Suprapubic skin (tissue), 4 donors: ENCODE measurements around the gene TSHZ2. TPM values are rescaled to one million over a fixed set of nuclear protein-coding genes. Genes with fewer than 3 reads are reported as not detected.

Experiments used
- DNase-seq, 2 donors: peaks; one replicate each; pipeline ENCODE4 v3.0.0-alpha.2; 2019; ENCODE audit warnings: low spot score in 2 of 2
- H3K27ac ChIP-seq: fragments of 200-600 bp; sonication (generic); one replicate; pipeline ENCODE4 v1.5.1; 2019
- H3K27me3 ChIP-seq: fragments of 200-600 bp; sonication (generic); one replicate; pipeline ENCODE4 v1.5.1; 2019
- H3K36me3 ChIP-seq: fragments of 200-600 bp; sonication (generic); one replicate; pipeline ENCODE4 v1.5.1; 2019
- H3K4me1 ChIP-seq: fragments of 200-600 bp; sonication (generic); one replicate; pipeline ENCODE4 v1.5.1; 2019
- H3K4me3 ChIP-seq: fragments of 200-600 bp; sonication (generic); one replicate; pipeline ENCODE4 v1.5.1; 2019; ENCODE audit warnings: mild to moderate bottlenecking
- H3K9me3 ChIP-seq: fragments of 200-600 bp; sonication (generic); one replicate; pipeline ENCODE4 v1.5.1; 2019
- EP300 ChIP-seq: sonication (generic); formaldehyde crosslinking; IDR thresholded peaks from one replicate; pipeline ENCODE4 v1.6.1; 2017; ENCODE audit warnings: antibody characterized with exemption
- POLR2A ChIP-seq, 2 donors: fragments of 450-650 bp; IDR thresholded peaks; one replicate each; pipeline ENCODE4 v1.6.1; 2017; ENCODE audit warnings: antibody characterized with exemption in 2 of 2, mild to moderate bottlenecking in 2 of 2, moderate library complexity in 2 of 2
- POLR2AphosphoS5 ChIP-seq, 3 donors: sonication (generic); formaldehyde crosslinking; IDR thresholded peaks; one replicate each; pipeline ENCODE4 v1.6.1; 2017; ENCODE audit warnings: antibody characterized with exemption in 3 of 3
- WGBS: methylation state at CpG from one replicate; pipeline ENCODE4 v1.1.5; 2018; 5-methylcytosine and 5-hydroxymethylcytosine counted together
- total RNA-seq, 4 donors: library from RNA; depleted of rRNA; stranded (reverse); fragments of >200 nt; gene quantifications; one replicate each; pipeline ENCODE4 v1.1.0, GENCODE V29; 2016
- TF ChIP-seq, protein P1 (sequence below), 2 donors: fragments of 200-600 bp in 1 of 2; fragments of 450-650 bp in 1 of 2; sonication (generic) in 1 of 2; IDR thresholded peaks; one replicate each; pipeline ENCODE4 v1.5.1; 2016 to 2019; ENCODE audit warnings: antibody characterized with exemption in 2 of 2, mild to moderate bottlenecking in 1 of 2, moderate library complexity in 1 of 2

Gene TSHZ2
- total RNA-seq, 4 donors from 2014 or later, result 10.2 to 24.7 (median 19.2) TPM

DNA sequence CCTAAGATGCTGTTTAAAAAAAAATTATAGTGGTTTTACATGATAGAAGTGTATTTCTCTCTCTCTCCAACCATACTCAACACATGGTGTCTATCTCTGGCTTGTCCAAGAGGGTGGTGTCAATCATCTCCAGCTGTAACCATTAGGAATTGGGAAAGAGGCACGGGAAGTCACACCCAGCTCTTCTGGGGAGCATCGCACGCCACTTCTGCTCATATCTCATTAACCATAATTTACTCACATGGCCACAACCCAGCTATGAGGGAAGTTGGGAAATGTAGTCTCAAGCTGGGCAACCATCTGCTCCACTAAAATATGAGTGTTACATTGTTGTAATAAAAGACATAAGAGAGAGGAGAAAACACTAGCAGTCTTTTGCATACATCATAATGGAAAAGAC is 30.4 kb upstream of the TSHZ2 start:
- Histone ChIP-seq H3K36me3 (no peaks in the 10 kb centered on the region), H3K9me3 (no peaks in the 10 kb centered on the region), H3K4me3 (no peak overlapping the region), H3K4me1 (peaks cover 28% of the 10 kb centered on the region), H3K27ac (no peak overlapping the region), H3K27me3 (no peaks in the 10 kb centered on the region)
- TF ChIP-seq POLR2A (IDR thresholded peaks at IDR 0.05), result no peak
- TF ChIP-seq, protein P1, sequence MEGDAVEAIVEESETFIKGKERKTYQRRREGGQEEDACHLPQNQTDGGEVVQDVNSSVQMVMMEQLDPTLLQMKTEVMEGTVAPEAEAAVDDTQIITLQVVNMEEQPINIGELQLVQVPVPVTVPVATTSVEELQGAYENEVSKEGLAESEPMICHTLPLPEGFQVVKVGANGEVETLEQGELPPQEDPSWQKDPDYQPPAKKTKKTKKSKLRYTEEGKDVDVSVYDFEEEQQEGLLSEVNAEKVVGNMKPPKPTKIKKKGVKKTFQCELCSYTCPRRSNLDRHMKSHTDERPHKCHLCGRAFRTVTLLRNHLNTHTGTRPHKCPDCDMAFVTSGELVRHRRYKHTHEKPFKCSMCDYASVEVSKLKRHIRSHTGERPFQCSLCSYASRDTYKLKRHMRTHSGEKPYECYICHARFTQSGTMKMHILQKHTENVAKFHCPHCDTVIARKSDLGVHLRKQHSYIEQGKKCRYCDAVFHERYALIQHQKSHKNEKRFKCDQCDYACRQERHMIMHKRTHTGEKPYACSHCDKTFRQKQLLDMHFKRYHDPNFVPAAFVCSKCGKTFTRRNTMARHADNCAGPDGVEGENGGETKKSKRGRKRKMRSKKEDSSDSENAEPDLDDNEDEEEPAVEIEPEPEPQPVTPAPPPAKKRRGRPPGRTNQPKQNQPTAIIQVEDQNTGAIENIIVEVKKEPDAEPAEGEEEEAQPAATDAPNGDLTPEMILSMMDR (IDR thresholded peaks at IDR 0.05), result no peak
- no peak for TF ChIP-seq EP300
- no peak for TF ChIP-seq POLR2AphosphoS5 (IDR thresholded peaks at IDR 0.05)
- 29% methylated on average over 3 of the region's 3 CpGs for WGBS
- DNase-seq, result no peak

DNA sequence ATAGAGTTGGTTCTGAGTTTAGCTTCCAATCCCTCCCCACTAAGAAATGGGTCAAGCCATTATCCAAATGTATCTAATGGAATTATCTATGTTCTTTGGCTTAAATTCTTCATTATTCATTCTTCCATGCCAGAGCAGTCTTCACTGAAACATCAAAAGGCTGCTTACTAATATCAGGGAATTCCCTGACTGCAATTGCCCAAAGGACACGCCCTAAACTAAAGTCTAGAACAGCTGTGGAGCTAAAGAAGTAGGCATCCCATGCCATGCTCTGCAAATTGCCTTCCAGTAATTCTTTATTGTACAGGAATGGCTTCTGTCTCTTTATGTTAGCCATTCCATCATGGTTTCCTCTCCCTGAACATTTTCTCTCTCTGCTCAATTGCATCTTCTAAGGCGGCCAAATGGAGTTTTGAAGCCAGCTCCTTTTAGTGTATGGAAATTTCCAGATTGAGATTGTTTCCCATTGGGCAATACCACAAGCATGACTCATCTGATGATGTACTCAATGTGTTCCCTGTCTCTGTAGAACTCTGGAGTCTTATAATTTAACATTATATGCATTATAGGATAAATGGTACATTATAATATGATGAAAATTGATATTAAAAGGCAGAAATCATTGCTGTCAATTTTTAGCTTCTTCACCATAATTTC is 28.8 kb upstream of the TSHZ2 start:
- Histone ChIP-seq H3K36me3 (no peaks in the 10 kb centered on the region), H3K27me3 (no peaks in the 10 kb centered on the region), H3K9me3 (no peaks in the 10 kb centered on the region), H3K27ac (peak overlapping the region; percentile 30), H3K4me3 (no peak overlapping the region), H3K4me1 (peaks cover 30% of the 10 kb centered on the region)
- TF ChIP-seq POLR2A (IDR thresholded peaks at IDR 0.05) (no peak), POLR2AphosphoS5 (IDR thresholded peaks at IDR 0.05) (no peak), EP300 (no peak)
- TF ChIP-seq, protein P1 (IDR thresholded peaks at IDR 0.05), result no peak
- no peak for DNase-seq
- 22% methylated on average over 2 of the region's 2 CpGs for WGBS

DNA sequence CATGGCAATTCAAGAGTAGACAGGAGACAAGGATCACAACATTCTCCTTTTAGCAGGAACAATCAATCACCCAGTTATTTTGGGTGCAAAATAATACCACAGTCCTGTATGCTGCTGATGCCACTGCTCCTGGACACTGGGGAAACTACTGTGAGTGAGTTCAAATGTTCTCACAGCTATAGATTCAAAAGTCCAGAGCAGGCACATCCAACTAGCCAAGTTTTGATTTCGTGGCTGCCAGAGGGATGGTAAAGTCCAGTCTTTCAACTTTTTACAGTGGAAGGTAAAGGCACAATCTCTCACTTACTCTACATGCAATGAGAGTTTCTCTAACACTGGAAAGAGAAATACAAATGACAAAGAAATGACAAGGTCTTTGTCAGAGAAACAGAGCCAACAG is 26.9 kb upstream of the TSHZ2 start:
- DNase-seq, result no peak
- TF ChIP-seq POLR2A (IDR thresholded peaks at IDR 0.05) (no peak), EP300 (no peak), POLR2AphosphoS5 (IDR thresholded peaks at IDR 0.05) (no peak)
- TF ChIP-seq, protein P1 (IDR thresholded peaks at IDR 0.05), result no peak

DNA sequence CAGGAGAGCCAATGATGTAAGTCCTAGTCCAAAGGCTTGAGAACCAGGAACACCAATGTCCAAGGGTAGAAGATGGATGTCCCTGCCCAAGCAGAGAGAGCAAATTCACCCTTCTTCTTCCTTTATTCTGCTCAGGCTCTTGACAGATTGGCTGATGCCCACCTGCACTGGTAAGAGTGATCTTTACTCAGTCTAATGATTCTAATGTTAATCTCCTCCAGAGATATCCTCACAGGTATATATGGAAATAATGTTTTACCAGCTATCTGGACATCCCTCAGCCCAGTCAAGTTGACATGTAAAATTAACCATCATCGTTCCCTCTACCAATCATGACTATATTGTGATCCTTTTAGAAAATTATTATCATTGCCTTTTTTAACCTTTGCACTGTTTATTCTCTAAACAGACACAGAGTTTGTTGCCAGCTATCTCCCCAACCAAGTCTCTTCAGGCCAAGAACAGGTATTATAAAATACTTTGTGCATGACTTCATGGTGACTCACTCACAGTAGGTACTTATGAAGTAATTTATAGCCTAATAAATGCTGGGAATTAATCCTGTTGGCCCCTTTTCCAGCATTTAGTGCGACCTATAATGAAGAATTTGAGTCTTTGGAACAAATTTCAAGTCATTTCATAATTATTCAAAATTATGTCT is 26.2 kb upstream of the TSHZ2 start:
- no peaks in the 10 kb centered on the region for H3K27me3 ChIP-seq
- no peak overlapping the region for H3K27ac ChIP-seq
- no peaks in the 10 kb centered on the region for H3K9me3 ChIP-seq
- H3K36me3 ChIP-seq, result no peaks in the 10 kb centered on the region
- 43% methylated on average over 2 of the region's 2 CpGs for WGBS
- DNase-seq, result no peak
- no peak for TF ChIP-seq POLR2A (IDR thresholded peaks at IDR 0.05)
- no peak overlapping the region for H3K4me3 ChIP-seq
- H3K4me1 ChIP-seq, result peaks cover 30% of the 10 kb centered on the region

More for the DNA sequence above, 26.9 kb upstream of the TSHZ2 start:
- H3K27me3 ChIP-seq, result no peaks in the 10 kb centered on the region
- H3K4me1 ChIP-seq, result peaks cover 30% of the 10 kb centered on the region
- H3K4me3 ChIP-seq, result no peak overlapping the region
- H3K9me3 ChIP-seq, result no peaks in the 10 kb centered on the region
- 56% methylated on average over 1 of the region's 1 CpG for WGBS
- H3K27ac ChIP-seq, result no peak overlapping the region
- H3K36me3 ChIP-seq, result no peaks in the 10 kb centered on the region

DNA sequence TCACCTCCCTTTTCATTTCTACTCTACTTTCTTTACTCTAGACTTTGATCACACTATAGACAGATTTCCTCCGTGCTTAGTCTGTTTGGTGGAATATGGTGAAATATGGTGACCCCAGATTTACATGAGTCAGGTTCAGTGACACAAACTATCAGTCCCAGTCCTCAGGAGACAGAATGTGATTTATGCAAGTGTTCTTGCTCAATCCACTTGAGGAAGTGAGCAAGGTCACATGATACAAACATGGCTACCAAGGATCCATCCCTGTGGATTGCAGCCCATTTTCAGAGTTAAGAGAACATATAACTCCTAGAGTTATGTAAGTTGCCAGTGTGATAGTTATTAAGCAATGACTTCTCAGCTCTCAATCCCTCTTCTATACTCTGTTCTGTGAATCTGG is 23.7 kb upstream of the TSHZ2 start:
- Histone ChIP-seq H3K4me3 (no peak overlapping the region), H3K4me1 (peaks cover 15% of the 10 kb centered on the region), H3K9me3 (no peaks in the 10 kb centered on the region), H3K27ac (no peak overlapping the region), H3K27me3 (no peaks in the 10 kb centered on the region), H3K36me3 (no peaks in the 10 kb centered on the region)
- no peak for DNase-seq
- TF ChIP-seq, protein P1 (IDR thresholded peaks at IDR 0.05), result no peak
- TF ChIP-seq POLR2A (IDR thresholded peaks at IDR 0.05) (no peak), EP300 (no peak), POLR2AphosphoS5 (IDR thresholded peaks at IDR 0.05) (no peak)
- WGBS, result 91% methylated on average over 1 of the region's 1 CpG
